ENCODE data around the gene RHEX.
"Not testable (repeated sequence)": the region's sequence is repeated elsewhere in the genome, so short reads cannot be mapped to it uniquely, and the experiment has no call there.

Gene RHEX

GRCh38 chr1:206052919-206053610 is at the start of gene RHEX:
RHEX (plus strand) TSS chr1:206053173; CDS start chr1:206097829, 44,656 bp downstream.
- DNase-seq: not testable (repeated sequence)

- no peak for DNase-seq
Measured at GRCh38 chr1:206003854-206004800, 48.8 kb upstream of the RHEX start.

- DNase-seq: no peak
Measured at GRCh38 chr1:206004826-206005225, 48.1 kb upstream of the RHEX start.

- no peak for DNase-seq
Measured at GRCh38 chr1:206005234-206005633, 47.7 kb upstream of the RHEX start.

- DNase-seq: no peak
Measured at GRCh38 chr1:206005778-206006180, 47.2 kb upstream of the RHEX start.

- no peak for DNase-seq
Measured at GRCh38 chr1:206006946-206007345, 46.0 kb upstream of the RHEX start.

- no peak for DNase-seq
Measured at GRCh38 chr1:206010060-206010459, 42.9 kb upstream of the RHEX start.

- no peak for DNase-seq
Measured at GRCh38 chr1:206011057-206011456, 41.9 kb upstream of the RHEX start.

GRCh38 chr1:206012086-206012859 is 40.7 kb upstream of the RHEX start:
- DNase-seq: no peak

- no peak for DNase-seq
Measured at GRCh38 chr1:206013026-206013795, 39.8 kb upstream of the RHEX start.

- DNase-seq: no peak
Measured at GRCh38 chr1:206014601-206015000, 38.4 kb upstream of the RHEX start.

- no peak for DNase-seq
Measured at GRCh38 chr1:206015071-206015470, 37.9 kb upstream of the RHEX start.

GRCh38 chr1:206020393-206021007 is 32.5 kb upstream of the RHEX start:
- no peak for DNase-seq

- no peak for DNase-seq
Measured at GRCh38 chr1:206021008-206021625, 31.9 kb upstream of the RHEX start.

- no peak for DNase-seq
Measured at GRCh38 chr1:206021626-206022365, 31.2 kb upstream of the RHEX start.

GRCh38 chr1:206022766-206023165 is 30.2 kb upstream of the RHEX start:
- no peak for DNase-seq

GRCh38 chr1:206023695-206024094 is 29.3 kb upstream of the RHEX start, which contains the start of gene CTSE:
CTSE (minus strand) TSS chr1:206023895; CDS start chr1:206023791, 104 bp downstream.
- no peak for DNase-seq

- no peak for DNase-seq
Measured at GRCh38 chr1:206025283-206025820, 27.6 kb upstream of the RHEX start.

GRCh38 chr1:206029484-206029883 is 23.5 kb upstream of the RHEX start:
- no peak for DNase-seq

- no peak for DNase-seq
Measured at GRCh38 chr1:206030191-206030590, 22.8 kb upstream of the RHEX start.
